HEK293 (cell line): ENCODE results near the gene PRR19.

ENCODE experiments used
- CTCF ChIP-seq: fragments of 450-650 bp; formaldehyde crosslinking; IDR thresholded peaks from 2 replicates; pipeline ENCODE4 v1.5.1; 2016; ENCODE audit warnings: missing biosample characterization, missing genetic modification characterization
- ZBTB7A ChIP-seq: fragments of 450-650 bp; formaldehyde crosslinking; IDR thresholded peaks from 2 replicates; pipeline ENCODE4 v1.5.1; 2016; ENCODE audit warnings: low read depth, missing biosample characterization, missing genetic modification characterization

GRCh38 chr19:42322305-42322704 is 20.4 kb downstream of the PRR19 start:
- TF ChIP-seq CTCF (tag by site-specific recombination) (no peak), ZBTB7A (tag by site-specific recombination) (no peak)
